Pericardium fibroblast (primary cell): ENCODE data around the gene ACACB. TPM values are rescaled to one million over a fixed set of nuclear protein-coding genes. Genes with fewer than 3 reads are reported as not detected.

Source experiments
- total RNA-seq: library from RNA; depleted of rRNA; stranded (reverse); fragments of >200 nt; gene quantifications from 2 replicates; pipeline ENCODE4 v1.2.3, GENCODE V29; 2015

ACACB gene
- total RNA-seq = 2.2 and 6.6 TPM in 2 replicates

DNA sequence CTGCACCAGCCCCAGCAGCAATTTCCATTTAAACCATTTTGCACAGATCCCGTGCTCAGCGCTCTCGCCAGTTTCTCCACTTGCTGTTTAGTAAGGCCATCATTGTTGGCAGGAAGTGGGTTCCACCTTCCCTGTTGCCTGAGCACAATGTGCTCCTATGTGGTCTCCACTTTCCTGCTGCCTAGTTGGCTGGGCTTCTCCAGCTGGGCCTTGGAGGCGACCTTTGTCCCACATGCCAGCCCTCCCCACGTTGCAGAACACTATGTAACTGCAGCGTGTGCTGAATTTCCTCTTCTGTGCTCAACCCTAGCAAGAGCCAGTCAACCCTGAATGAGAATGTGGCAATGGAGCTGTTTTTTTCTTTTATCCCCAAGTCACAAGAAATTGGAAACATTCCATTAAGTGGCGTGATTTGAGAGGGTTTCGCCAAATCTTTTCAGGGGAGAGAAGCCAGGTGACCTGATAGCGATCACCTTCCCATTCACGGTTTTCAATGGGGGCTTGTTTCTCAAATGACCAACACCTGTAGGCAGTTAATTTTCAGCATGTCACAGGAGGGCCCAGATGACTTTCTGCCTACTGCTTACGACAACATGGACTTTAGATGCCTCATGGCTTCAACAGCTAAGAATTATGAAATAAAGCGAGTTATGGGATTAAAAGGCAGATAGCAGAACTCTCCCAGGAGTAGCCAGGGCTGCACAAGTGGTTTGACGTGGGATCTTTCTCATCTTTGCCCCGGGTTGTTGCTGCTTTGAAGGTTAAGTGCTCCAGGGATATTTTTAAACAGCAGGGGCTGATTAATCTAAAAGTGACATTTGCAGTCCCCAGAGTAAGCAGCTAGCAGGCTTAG is at the start of gene ACACB:
ACACB (plus strand) TSS at position 830 of the 853 bp plus-strand sequence. CDS start 22,819 bp downstream, outside the sequence.

DNA sequence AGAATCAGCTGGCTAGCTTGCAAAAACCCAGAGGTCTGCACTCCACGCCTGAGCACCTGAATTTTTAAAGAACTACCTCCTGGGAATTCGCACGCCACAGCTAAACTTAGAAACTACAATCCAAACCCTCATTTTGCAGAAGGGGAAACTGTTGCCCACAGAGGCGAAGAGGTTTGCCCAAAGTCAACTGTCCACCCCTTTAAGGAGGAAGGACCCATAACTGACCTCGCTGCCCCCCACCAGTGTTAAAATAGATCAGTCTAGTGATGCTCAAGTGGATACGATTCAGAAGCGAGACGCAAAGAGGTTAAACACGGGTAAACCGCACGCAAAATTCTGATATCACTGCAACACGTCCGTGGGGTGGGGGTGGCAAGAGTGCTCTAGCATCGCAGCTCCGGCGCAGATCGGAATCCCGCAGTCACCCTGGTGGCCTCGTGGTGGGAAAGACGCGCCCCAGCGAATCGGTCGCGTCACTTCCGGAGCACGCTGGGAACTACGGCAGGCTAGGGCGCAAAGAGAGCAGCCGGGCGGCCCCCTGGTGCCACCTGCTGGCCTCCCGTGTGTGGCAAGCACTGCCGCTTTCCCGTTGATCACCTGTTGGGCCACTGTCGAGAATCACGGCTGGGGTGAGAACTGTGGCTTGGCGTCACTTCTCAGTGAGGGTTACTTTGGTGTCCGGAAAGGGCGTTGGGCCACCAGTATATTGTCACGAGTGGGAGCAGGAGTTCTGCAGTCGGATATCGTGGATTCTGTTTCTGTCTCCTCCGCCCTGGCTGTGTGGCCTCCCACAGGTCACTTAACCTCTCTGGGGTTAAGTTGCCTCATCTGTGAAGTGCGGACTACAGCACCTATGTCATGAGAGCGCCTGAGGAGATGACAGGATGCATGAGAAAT is 23.1 kb upstream of the ACACB start, which contains the start of gene ALKBH2:
ALKBH2 (minus strand) TSS at position 451 of the 897 bp plus-strand sequence. CDS start 686 bp downstream, outside the sequence.

DNA sequence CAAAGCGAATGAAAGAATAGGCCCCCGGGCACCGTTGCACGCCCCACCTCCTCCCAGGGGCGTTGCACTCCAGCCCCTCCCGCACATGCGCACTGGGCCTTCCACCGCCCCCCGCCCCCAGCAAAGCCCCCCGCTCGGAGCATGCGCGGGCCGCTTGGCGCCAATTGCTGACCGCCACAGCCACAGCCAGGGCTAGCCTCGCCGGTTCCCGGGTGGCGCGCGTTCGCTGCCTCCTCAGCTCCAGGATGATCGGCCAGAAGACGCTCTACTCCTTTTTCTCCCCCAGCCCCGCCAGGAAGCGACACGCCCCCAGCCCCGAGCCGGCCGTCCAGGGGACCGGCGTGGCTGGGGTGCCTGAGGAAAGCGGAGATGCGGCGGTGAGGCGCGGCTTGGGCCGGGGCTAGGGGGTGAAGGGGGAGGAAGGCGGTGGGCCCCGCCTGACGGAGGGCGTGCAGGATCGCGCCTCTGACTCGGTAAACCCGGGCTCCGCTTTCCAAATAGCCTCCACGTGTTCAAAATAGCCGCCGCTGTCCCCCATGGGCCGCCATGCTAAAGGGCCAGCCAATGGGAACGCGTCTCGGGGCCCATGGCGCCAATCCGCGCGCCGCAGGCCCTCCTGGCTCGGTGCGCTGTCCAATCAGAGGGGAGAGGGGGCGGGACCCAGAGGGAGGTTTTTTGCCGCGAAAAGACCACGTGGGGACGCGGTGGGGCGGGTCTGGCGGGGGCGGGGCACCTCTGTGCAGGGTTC is 18.8 kb upstream of the ACACB start, which contains the start of gene UNG:
UNG (plus strand) TSS at position 163 of the 748 bp plus-strand sequence; CDS start at position 246, 83 bp downstream.

DNA sequence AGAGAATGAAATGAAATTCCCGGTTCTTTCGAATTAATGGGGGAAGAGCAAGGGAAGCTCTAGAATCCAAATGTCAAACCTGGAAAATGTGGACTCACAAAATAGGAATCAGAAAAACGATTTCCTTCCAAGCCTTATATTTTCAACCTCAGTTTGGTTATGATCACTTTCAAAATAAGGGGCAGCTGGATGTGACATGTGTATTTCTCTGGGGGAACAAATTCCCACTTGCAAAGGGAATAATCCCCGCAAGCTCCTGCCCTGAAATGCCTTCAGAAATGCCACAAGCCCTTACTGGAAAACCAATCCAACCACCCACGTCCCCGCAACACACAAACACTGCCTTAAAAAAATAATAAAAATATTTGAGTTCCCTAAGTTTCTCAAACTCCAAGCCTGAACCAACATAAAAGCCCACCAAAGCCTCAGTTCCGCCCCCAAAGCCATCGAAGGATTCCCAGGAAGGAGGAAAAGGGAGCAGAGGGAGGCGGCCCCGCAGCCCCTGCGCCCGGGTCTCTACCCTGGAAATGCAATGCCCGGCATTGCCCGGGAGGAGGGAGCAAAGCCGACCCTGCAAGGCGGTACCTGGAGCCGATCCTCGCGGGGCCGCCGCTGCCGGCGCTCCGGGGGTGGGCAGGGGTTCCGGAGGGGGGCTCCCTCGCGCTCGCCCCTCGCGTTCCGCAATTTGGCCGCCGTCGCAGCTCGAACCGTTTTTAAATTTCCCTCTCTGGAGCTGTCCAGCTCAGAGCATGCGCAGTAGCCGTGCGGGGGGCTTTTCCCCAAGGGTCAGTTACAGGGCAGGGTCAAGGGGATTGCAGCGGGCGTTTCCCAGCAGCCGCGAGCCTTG is 192.4 kb downstream of the ACACB start, which contains the start of gene FOXN4:
FOXN4 (minus strand) TSS at position 751 of the 847 bp plus-strand sequence. CDS start 963 bp downstream, outside the sequence.

Other genes starting within 250 kb of the ACACB start
- gene DAO, start 236.5 kb upstream of the ACACB start, total RNA-seq = 5.4 TPM in 1 of 2 replicates, not detected in the other
- gene SVOP, start 95.5 kb upstream of the ACACB start, total RNA-seq = not detected in 2 replicates
- gene USP30, start 64.0 kb upstream of the ACACB start, total RNA-seq = 7.6 and 10.0 TPM in 2 replicates
- 15.4 and 22.0 TPM in 2 replicates for gene ALKBH2, start 23.1 kb upstream of the ACACB start, total RNA-seq
- 18.5 and 22.5 TPM in 2 replicates for gene UNG, start 19.0 kb upstream of the ACACB start, total RNA-seq
- gene FOXN4, start 192.7 kb downstream of the ACACB start, total RNA-seq = not detected in 2 replicates
- gene MYO1H, start 231.3 kb downstream of the ACACB start, total RNA-seq = not detected in 2 replicates